Small intestine (tissue), 7 donors: ENCODE results near the gene MAST1. TPM values are rescaled to one million over a fixed set of nuclear protein-coding genes. Genes with fewer than 3 reads are reported as not detected.
A peak's percentile ranks its signal among the peaks of the same experiment; 100 is the strongest.
"Not testable (repeated sequence)": the region's sequence is repeated elsewhere in the genome, so short reads cannot be mapped to it uniquely, and the experiment has no call there.

Source experiments
- DNase-seq, 2 donors: peaks; one replicate each; pipeline versions ENCODE4 v3.0.0 to v3.0.0-alpha.2; 2013
- FAIRE-seq: peaks from 2 replicates; lab custom pipeline; 2012; peaks lifted over from hg19 to GRCh38; lab: Jason Lieb, UNC
- H3K27ac ChIP-seq, 3 donors: one replicate each; pipeline ENCODE4 v1.5.1; 2013; ENCODE audit warnings: low read length in 2 of 3, mild to moderate bottlenecking in 2 of 3, control low read depth in 1 of 3, inconsistent platforms in 1 of 3, low read depth in 1 of 3, moderate library complexity in 1 of 3
- H3K27me3 ChIP-seq, 3 donors: one replicate each; pipeline ENCODE4 v1.6.1; 2013; ENCODE audit warnings: low read length in 3 of 3, inconsistent platforms in 1 of 3; ENCODE audit not compliant: control insufficient read depth in 3 of 3, insufficient read depth in 3 of 3
- H3K36me3 ChIP-seq, 3 donors: one replicate each; pipeline ENCODE4 v1.6.1; 2013; ENCODE audit warnings: low read length in 3 of 3, inconsistent platforms in 1 of 3, low read depth in 1 of 3, mild to moderate bottlenecking in 1 of 3, moderate library complexity in 1 of 3; ENCODE audit not compliant: control insufficient read depth in 3 of 3, insufficient read depth in 2 of 3
- H3K4me1 ChIP-seq, 3 donors: one replicate each; pipeline ENCODE4 v1.6.1; 2013; ENCODE audit warnings: low read length in 2 of 3, inconsistent platforms in 1 of 3, low read depth in 1 of 3, mild to moderate bottlenecking in 1 of 3, moderate library complexity in 1 of 3; ENCODE audit not compliant: control insufficient read depth in 3 of 3, insufficient read depth in 2 of 3
- H3K4me3 ChIP-seq, 3 donors: one replicate each; pipeline ENCODE4 v1.5.1; 2013; ENCODE audit warnings: low read length in 3 of 3, control low read depth in 1 of 3, inconsistent platforms in 1 of 3, low read depth in 1 of 3, mild to moderate bottlenecking in 1 of 3, moderate library complexity in 1 of 3
- H3K9me3 ChIP-seq, 2 donors: one replicate each; pipeline ENCODE4 v1.6.1; 2013; ENCODE audit warnings: low read depth in 1 of 2, low read length in 1 of 2; ENCODE audit not compliant: control insufficient read depth in 2 of 2, insufficient read depth in 1 of 2
- whole genome bisulfite sequencing, 3 donors: extraction: QIAGEN DNeasy Blood & Tissue Kit; methylation state at CpG; one replicate each; pipeline ENCODE4 v1.1.7; 2013; 5-methylcytosine and 5-hydroxymethylcytosine counted together
- polyA plus RNA-seq, 4 donors: library from polyadenylated mRNA; stranded (reverse) in 3 of 4; unstranded in 1 of 4; fragments of 200-250 nt in 3 of 4; fragments of 120-200 nt in 1 of 4; gene quantifications; one replicate each; pipeline versions ENCODE4 v1.2.1 to v1.2.3, GENCODE V29; 2013
- donor health status: healthy with polysubstance abuse.
- donor health status: control.
- donor health status: control.
- donor health status: Bipolar disorder and iron deficiency.
- donor health status: healthy.

The MAST1 gene
- polyA plus RNA-seq, 4 donors = 0.54 to 3.3 (median 0.95) TPM

DNA sequence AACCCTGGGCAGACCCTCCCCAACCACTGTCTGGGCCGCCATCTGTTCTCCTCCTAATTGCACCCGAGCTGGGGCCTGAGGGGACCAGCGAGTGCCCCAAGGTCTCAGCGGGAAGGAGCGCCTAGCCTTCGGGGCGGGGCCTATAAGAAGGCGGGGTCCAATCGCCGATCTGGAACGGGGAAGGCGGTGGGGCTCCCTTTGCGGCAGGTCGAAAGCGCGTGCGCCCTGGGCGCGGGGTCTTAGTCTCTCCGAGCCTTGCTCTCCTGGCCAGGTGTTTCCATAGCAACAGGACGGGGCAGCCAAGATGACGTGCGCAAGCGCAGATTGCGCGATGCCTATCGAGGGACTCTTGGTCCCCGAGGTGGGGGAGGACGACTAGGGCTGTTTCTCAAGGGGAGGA lies 2.8 kb downstream of the MAST1 start:
- H3K27me3 ChIP-seq = peaks cover 3 to 73% (median 39%) of the 10 kb centered on the region in 3 donors
- H3K36me3 ChIP-seq = no peaks in the 10 kb centered on the region
- no peaks in the 10 kb centered on the region for H3K9me3 ChIP-seq
- 3 to 6% (median 4%) methylated on average over 29 of the region's 29 CpGs for WGBS, 3 donors
- H3K4me1 ChIP-seq = peaks cover 0 to 8% (median 0%) of the 10 kb centered on the region in 3 donors
- FAIRE-seq = no peak
- peak overlapping the region in 1 of 3 donors; percentile 11 for H3K4me3 ChIP-seq
- H3K27ac ChIP-seq = no peak overlapping the region
- peak in 1 of 2 donors; percentile 43 for DNase-seq

DNA sequence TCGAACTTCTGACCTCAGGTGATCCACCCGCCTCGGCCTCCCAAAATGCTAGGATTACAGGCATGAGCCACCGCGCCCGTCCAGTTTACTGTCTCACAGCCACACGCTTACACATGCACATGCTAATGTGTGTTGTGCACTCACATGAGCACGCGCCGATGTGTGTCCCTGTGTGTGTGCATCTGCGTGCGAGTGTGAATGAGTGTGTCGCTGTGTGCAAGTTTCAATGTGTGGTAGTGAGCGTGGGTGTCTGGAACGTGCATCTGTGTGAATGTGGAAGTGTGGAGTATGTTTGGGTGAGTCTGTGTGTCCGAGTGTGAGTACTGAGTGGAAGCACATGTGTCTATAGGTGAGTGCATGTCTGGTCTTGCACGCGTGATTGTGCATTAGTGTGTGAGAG lies 4.2 kb downstream of the MAST1 start:
- Histone ChIP-seq H3K4me3 (no peak overlapping the region), H3K27ac (no peak overlapping the region)

DNA sequence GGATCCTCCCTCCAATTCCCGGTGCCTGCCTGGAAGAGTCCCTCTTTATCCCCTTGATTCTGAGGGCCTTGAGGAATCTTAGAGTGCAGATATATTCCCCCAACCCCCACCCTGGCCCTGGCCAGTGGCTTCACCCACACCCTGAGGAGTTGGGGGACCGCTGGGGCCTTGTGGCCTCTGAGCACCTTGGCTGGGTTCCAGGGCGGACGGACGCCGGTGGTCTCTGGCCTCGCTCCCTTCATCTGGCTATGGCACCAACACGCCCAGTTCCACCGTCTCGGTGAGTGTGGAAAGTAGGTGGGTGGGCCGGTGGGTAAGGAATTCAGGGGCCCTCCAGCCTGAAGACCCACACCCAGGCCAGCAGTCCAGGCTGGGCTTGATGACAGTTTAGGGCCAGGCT lies 5.0 kb downstream of the MAST1 start:
- Histone ChIP-seq H3K36me3 (no peaks in the 10 kb centered on the region), H3K4me1 (peaks cover 0 to 11% (median 0%) of the 10 kb centered on the region in 3 donors), H3K27me3 (peaks cover 0 to 69% (median 27%) of the 10 kb centered on the region in 3 donors), H3K27ac (no peak overlapping the region), H3K9me3 (no peaks in the 10 kb centered on the region), H3K4me3 (no peak overlapping the region)
- WGBS, 3 donors = 75 to 85% (median 78%) methylated on average over 11 of the region's 11 CpGs
- DNase-seq (no peak), FAIRE-seq (no peak)

More for the DNA sequence above, 4.2 kb downstream of the MAST1 start:
- H3K9me3 ChIP-seq = no peaks in the 10 kb centered on the region
- FAIRE-seq (no peak), DNase-seq (no peak)
- H3K36me3 ChIP-seq = no peaks in the 10 kb centered on the region
- 91 to 92% (median 91%) methylated on average over 18 of the region's 18 CpGs for WGBS, 3 donors
- peaks cover 0 to 12% (median 0%) of the 10 kb centered on the region in 3 donors for H3K4me1 ChIP-seq
- peaks cover 3 to 72% (median 32%) of the 10 kb centered on the region in 3 donors for H3K27me3 ChIP-seq

DNA sequence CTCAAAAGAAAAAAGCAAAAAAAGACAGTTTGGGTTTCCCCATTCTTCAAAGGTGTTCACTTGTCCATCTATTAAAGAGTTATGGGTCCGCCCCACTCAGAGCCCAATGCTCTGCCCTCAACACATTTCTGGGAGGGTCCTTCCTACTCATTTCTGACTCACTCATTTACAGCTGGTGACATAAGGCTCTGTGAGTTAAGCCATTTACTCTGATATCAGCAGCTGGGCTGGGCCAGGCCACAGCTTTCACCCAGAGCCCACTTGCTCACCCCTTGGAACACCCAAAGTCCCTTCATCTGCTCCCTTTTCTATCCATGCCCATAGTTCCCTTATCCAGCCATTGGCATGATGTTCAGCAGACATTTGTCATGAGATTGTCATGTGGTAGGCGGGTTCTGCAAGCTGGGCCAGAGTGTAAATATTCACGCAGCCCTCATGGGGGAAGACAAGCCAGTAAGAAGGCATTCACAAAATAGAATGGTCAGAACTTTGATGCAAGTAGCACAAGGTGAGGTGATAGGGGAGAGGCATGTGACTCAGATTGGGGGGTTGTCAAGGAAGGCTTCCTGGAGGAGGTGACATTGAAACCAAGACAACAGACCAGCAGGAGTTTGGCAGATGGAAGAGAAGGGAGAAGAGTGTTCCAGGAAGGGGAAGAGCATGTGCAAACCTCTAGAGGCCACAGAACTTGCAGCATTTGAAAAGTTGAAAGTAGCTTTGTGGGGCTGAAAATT lies 5.9 kb downstream of the MAST1 start:
- Histone ChIP-seq H3K27me3 (peaks cover 0 to 61% (median 24%) of the 10 kb centered on the region in 3 donors), H3K4me3 (no peak overlapping the region), H3K36me3 (no peaks in the 10 kb centered on the region), H3K27ac (no peak overlapping the region), H3K4me1 (peaks cover 0 to 11% (median 0%) of the 10 kb centered on the region in 3 donors), H3K9me3 (no peaks in the 10 kb centered on the region)
- no peak for FAIRE-seq
- 66 to 81% (median 67%) methylated on average over 3 of the region's 3 CpGs for WGBS, 3 donors
- no peak for DNase-seq

DNA sequence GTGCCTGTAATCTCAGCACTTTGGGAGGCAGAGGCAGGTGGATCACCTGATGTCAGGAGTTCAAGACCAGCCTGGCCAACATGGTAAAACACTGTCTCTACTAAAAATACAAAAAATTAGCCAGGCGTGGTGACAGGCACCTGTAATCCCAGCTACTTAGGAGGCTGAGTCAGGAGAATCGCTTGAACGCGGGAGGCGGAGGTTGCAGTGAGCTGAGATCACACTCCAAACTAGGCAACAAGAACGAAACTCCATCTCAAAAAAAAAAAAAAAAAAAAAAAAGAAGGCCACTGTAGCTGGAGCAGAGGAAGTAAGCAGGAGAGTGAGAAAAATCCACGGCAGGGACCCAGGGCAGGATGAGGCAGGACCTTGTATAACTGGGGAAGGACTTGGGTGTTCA lies 8.3 kb downstream of the MAST1 start:
- H3K4me3 ChIP-seq, FAIRE-seq, DNase-seq, H3K9me3 ChIP-seq, H3K36me3 ChIP-seq, H3K4me1 ChIP-seq, H3K27ac ChIP-seq: not testable (repeated sequence)
- H3K27me3 ChIP-seq = peaks cover 0 to 37% (median 9%) of the 10 kb centered on the region in 3 donors
- 71 to 82% (median 78%) methylated on average over 7 of the region's 7 CpGs for WGBS, 3 donors

DNA sequence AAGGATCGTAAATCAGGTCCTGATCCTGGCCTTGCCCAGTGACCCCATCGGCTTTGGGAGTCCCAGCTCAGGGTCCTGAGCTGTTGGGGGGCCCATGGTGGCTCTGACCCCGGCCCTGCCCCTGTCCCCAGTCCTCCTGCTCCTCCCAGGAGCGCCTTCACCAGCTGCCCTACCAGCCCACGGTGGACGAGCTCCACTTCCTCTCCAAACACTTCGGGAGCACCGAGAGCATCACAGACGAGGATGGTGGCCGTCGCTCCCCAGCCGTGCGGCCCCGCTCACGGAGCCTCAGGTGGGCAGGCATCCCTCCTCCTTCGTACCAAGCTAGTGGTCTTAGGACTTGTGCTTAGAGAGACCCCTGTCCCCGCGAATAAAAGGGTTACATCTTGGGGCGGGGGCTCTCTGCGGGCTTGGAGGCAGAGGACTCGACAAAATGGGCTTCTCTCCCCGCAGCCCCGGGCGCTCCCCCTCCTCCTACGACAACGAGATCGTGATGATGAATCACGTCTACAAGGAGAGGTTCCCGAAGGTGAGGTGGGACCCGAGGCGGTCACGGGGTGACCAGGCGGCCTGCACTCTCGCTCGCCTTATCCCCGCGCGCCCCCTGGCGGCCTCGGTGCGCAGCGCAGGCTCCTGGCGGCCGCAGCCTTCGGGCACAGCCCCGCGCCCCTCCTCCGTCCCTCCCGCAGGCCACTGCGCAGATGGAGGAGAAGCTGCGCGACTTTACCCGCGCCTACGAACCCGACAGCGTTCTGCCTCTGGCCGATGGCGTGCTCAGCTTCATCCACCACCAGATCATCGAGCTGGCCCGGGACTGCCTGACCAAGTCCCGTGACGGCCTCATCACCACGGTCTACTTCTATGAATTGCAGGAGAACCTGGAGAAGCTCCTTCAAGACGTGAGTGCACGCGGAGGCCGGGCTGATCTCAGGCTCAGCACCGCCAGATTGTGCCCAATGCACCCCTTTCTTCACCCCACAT lies 9.1 kb downstream of the MAST1 start:
- Histone ChIP-seq H3K9me3 (no peaks in the 10 kb centered on the region), H3K4me3 (no peak overlapping the region), H3K4me1 (peaks cover 0 to 7% (median 0%) of the 10 kb centered on the region in 3 donors), H3K27ac (no peak overlapping the region), H3K27me3 (peaks cover 0 to 31% (median 4%) of the 10 kb centered on the region in 3 donors), H3K36me3 (no peaks in the 10 kb centered on the region)
- peak; percentile 72 to 91 for DNase-seq
- 9 to 12% (median 11%) methylated on average over 53 to 69 of the region's 69 CpGs for WGBS, 3 donors
- no peak for FAIRE-seq

DNA sequence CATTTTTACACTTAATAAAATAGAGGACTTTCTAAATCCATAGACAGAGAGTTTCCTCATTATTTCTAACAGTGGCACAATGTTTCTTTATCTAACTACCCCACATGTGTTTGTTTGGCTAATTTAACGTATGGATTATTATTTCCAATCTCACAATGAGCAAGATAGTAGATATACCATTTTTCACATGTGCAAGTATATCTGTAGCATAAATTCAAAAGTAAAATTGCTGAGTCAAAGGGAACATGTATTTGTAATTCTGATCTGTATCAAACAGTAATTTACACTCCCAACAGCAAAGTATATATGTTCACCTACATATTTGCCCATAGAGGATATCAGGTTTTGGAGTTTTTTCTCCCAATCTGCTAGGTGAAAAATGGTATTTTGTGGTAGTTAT lies 18.3 kb downstream of the MAST1 start:
- FAIRE-seq = no peak
- 42 to 65% (median 47%) methylated on average over 1 of the region's 1 CpG for WGBS, 3 donors
- no peaks in the 10 kb centered on the region for H3K36me3 ChIP-seq

More for the DNA sequence above, 18.3 kb downstream of the MAST1 start:
- H3K4me1 ChIP-seq = no peaks in the 10 kb centered on the region
- H3K4me3 ChIP-seq = no peak overlapping the region
- no peaks in the 10 kb centered on the region for H3K27me3 ChIP-seq
- no peaks in the 10 kb centered on the region for H3K9me3 ChIP-seq
- no peak for DNase-seq
- no peak overlapping the region for H3K27ac ChIP-seq
